ENCODE data around the gene KCND3.

- no peak for TF ChIP-seq CTCF (IDR thresholded peaks at IDR 0.05)
- no peak for TF ChIP-seq POLR2A (IDR thresholded peaks at IDR 0.05)
- TF ChIP-seq EP300 (IDR thresholded peaks at IDR 0.05): no peak
Observed at GRCh38 chr1:111743679-111744101, 245.8 kb downstream of the KCND3 start.

Data from tibial nerve (tissue), 4 donors.